HEK293T (cell line): ENCODE results near the gene ARRB1.

Experiments
- CTCF ChIA-PET: fragments of 350-600 bp; formaldehyde crosslinking; extraction: SDS; loops from one replicate; lab custom pipeline; 2021; ENCODE audit warnings: antibody characterized with exemption, inconsistent platforms; lab: Yijun Ruan, JAX
- POLR2A ChIA-PET: fragments of 350-600 bp; formaldehyde crosslinking; extraction: SDS; loops from one replicate; lab custom pipeline; 2020; ENCODE audit warnings: antibody characterized with exemption, inconsistent platforms; lab: Yijun Ruan, JAX
- DNase-seq: peaks from one replicate; pipeline ENCODE4 v3.0.0; 2012; ENCODE audit warnings: mixed read lengths; ENCODE audit errors: extremely low spot score
- ARNT ChIP-seq: fragments of 450-650 bp; IDR thresholded peaks from 2 replicates; pipeline ENCODE4 v1.6.1; 2017; ENCODE audit warnings: mild to moderate bottlenecking
- BHLHE40 ChIP-seq: fragments of 450-650 bp; IDR thresholded peaks from 2 replicates; pipeline ENCODE4 v1.6.1; 2016; ENCODE audit warnings: mild to moderate bottlenecking, moderate library complexity, borderline replicate concordance
- CTBP1 ChIP-seq: fragments of 450-650 bp; IDR thresholded peaks from 2 replicates; pipeline ENCODE4 v1.6.1; 2016; ENCODE audit warnings: borderline replicate concordance
- ELF4 ChIP-seq: fragments of 450-650 bp; IDR thresholded peaks from 2 replicates; pipeline ENCODE4 v1.6.1; 2017; ENCODE audit warnings: antibody characterized with exemption
- FOXA1 ChIP-seq: fragments of 450-650 bp; IDR thresholded peaks from 2 replicates; pipeline ENCODE4 v1.6.1; 2016; ENCODE audit warnings: mild to moderate bottlenecking
- FOXK2 ChIP-seq: fragments of 450-650 bp; IDR thresholded peaks from 2 replicates; pipeline ENCODE4 v1.6.1; 2016; ENCODE audit warnings: mild to moderate bottlenecking
- FOXM1 ChIP-seq: fragments of 450-650 bp; IDR thresholded peaks from 2 replicates; pipeline ENCODE4 v1.6.1; 2017; ENCODE audit warnings: mild to moderate bottlenecking, borderline replicate concordance
- HDGF ChIP-seq: fragments of 450-650 bp; IDR thresholded peaks from 2 replicates; pipeline ENCODE4 v1.6.1; 2017; ENCODE audit warnings: antibody characterized with exemption, borderline replicate concordance
- L3MBTL2 ChIP-seq: fragments of 450-650 bp; conservative IDR thresholded peaks from 2 replicates; pipeline ENCODE4 v1.6.1; 2016; ENCODE audit warnings: mild to moderate bottlenecking
- LEF1 ChIP-seq: fragments of 450-650 bp; IDR thresholded peaks from 2 replicates; pipeline ENCODE4 v1.6.1; 2017; ENCODE audit warnings: mild to moderate bottlenecking, borderline replicate concordance
- NFRKB ChIP-seq: fragments of 450-650 bp; IDR thresholded peaks from 2 replicates; pipeline ENCODE4 v1.6.1; 2016; ENCODE audit warnings: mild to moderate bottlenecking, moderate library complexity
- SP1 ChIP-seq: fragments of 450-650 bp; IDR thresholded peaks from 2 replicates; pipeline ENCODE4 v1.6.1; 2017
- SUZ12 ChIP-seq: fragments of 450-650 bp; IDR thresholded peaks from 2 replicates; pipeline ENCODE4 v1.6.1; 2016; ENCODE audit warnings: mild to moderate bottlenecking
- TARDBP ChIP-seq: fragments of 450-650 bp; IDR thresholded peaks from 2 replicates; pipeline ENCODE4 v1.6.1; 2016
- ZNF384 ChIP-seq: fragments of 450-650 bp; IDR thresholded peaks from 2 replicates; pipeline ENCODE4 v1.6.1; 2016
- TF ChIP-seq, protein P1 (sequence below): fragments of 450-650 bp; IDR thresholded peaks from 2 replicates; pipeline ENCODE4 v1.6.1; 2016

ARRB1 gene

DNA sequence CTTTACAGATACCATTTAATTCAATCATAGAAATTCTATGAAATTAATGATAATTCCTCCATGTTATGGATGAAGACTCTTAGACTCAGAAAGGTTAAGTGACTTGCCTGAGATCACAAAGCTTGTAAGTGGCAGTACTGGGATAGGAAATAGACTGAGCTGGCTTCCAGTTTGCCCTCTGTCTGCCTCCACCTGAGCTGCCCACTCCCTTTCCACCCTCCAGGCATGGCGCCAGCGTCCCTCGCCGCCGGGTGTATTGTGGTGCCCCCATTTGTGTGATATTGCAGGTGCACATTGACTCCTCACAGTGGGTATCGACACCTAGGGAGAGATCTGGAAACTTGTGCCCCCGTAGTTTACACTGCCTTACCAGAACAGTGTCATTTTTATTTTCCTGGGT, 38.5 kb upstream of the ARRB1 start:
- DNase-seq = no peak
- ChIA-PET CTCF (interaction anchor here (0.9 to 1.7 kb wide), 5 partner anchors 9 to 113 kb away, joined by 3 to 5 read pairs (median 3); partner anchors contain the start of gene RPS3), POLR2A (interaction anchor here (1.3 kb wide), 1 partner anchor 9 kb away, joined by 3 read pairs; no protein-coding TSS in a partner anchor)
- TF ChIP-seq ZNF384 (no peak), FOXM1 (no peak), ELF4 (no peak), NFRKB (no peak), HDGF (no peak)

DNA sequence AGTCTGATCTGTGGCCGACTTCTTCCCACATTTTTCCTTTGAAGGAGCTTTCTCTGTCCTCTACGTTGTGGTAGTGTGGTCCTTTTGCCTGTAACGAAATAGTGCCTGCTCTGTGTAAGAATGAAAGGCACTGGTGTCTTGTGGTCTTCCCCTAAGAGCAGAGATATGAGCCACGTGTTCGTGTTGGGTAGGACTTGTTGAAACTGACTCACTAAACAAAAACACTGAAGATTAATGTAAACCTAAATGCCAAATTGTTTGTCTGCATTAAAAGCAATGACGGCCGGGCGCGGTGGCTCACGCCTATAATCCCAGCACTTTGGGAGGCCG, 37.8 kb upstream of the ARRB1 start:
- no peak for TF ChIP-seq SUZ12
- no peak for TF ChIP-seq ELF4
- no peak for TF ChIP-seq ZNF384
- no peak for TF ChIP-seq FOXK2
- TF ChIP-seq L3MBTL2 = no peak
- no peak for TF ChIP-seq HDGF
- TF ChIP-seq FOXM1 = no peak
- no peak for TF ChIP-seq ARNT
- ChIA-PET CTCF (interaction anchor here (0.9 to 1.7 kb wide), 10 partner anchors 10 to 145 kb away, joined by 3 to 5 read pairs (median 3); partner anchors contain the start of gene RPS3), POLR2A (interaction anchor here (1.3 kb wide), 1 partner anchor 9 kb away, joined by 3 read pairs; no protein-coding TSS in a partner anchor)
- no peak for DNase-seq

- POLR2A ChIA-PET = interaction anchor here (1.3 kb wide), 1 partner anchor 10 kb away, joined by 3 read pairs; no protein-coding TSS in a partner anchor
- DNase-seq = peak; percentile 80
- TF ChIP-seq TARDBP (no peak), FOXM1 (no peak), FOXA1 (no peak), SUZ12 (no peak), BHLHE40 (no peak), HDGF (no peak), NFRKB (no peak), LEF1 (no peak)
- TF ChIP-seq, protein P1, sequence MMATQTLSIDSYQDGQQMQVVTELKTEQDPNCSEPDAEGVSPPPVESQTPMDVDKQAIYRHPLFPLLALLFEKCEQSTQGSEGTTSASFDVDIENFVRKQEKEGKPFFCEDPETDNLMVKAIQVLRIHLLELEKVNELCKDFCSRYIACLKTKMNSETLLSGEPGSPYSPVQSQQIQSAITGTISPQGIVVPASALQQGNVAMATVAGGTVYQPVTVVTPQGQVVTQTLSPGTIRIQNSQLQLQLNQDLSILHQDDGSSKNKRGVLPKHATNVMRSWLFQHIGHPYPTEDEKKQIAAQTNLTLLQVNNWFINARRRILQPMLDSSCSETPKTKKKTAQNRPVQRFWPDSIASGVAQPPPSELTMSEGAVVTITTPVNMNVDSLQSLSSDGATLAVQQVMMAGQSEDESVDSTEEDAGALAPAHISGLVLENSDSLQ = no peak
- CTCF ChIA-PET = interaction anchor here (0.8 to 1.7 kb wide), 14 partner anchors 10 to 146 kb away, joined by 3 to 5 read pairs (median 3); partner anchors contain the start of gene RPS3
Measured at GRCh38 chr11:75388386-75389275, 37.2 kb upstream of the ARRB1 start.

- TF ChIP-seq L3MBTL2 = no peak
- no peak for TF ChIP-seq SP1
- no peak for TF ChIP-seq NFRKB
- no peak for TF ChIP-seq ARNT
- TF ChIP-seq LEF1 = no peak
- no peak for TF ChIP-seq HDGF
- TF ChIP-seq ZNF384 = no peak
- no peak for TF ChIP-seq FOXK2
- TF ChIP-seq BHLHE40 = no peak
- TF ChIP-seq FOXM1 = no peak
- no peak for TF ChIP-seq FOXA1
- TF ChIP-seq, protein P1 = no peak
- DNase-seq = no peak
- ChIA-PET POLR2A (no interaction called here), CTCF (interaction anchor here (0.8 to 1.7 kb wide), 6 partner anchors 47 to 108 kb away, joined by 3 to 4 read pairs (median 3); no protein-coding TSS in a partner anchor)
Measured at GRCh38 chr11:75387736-75388294, 36.4 kb upstream of the ARRB1 start.

GRCh38 chr11:75386942-75387630, 35.6 kb upstream of the ARRB1 start:
- CTCF ChIA-PET = interaction anchor here (0.6 to 1.7 kb wide), 3 partner anchors 36 to 108 kb away, joined by 3 to 4 read pairs (median 3); no protein-coding TSS in a partner anchor
- no peak for DNase-seq
- POLR2A ChIA-PET = no interaction called here
- TF ChIP-seq, protein P1 = no peak
- TF ChIP-seq ZNF384 (no peak), LEF1 (no peak), CTBP1 (no peak), FOXM1 (no peak), ELF4 (no peak), ARNT (no peak), TARDBP (no peak), L3MBTL2 (no peak), NFRKB (no peak), FOXK2 (no peak), FOXA1 (no peak), HDGF (no peak), SP1 (no peak), BHLHE40 (no peak), SUZ12 (no peak)
